Neural progenitor cell (in vitro differentiated cells): ENCODE data around the gene TRAPPC6A. TPM values are rescaled to one million over a fixed set of nuclear protein-coding genes. Genes with fewer than 3 reads are reported as not detected.
A peak's percentile ranks its signal among the peaks of the same experiment; 100 is the strongest.

ENCODE experiments used
- DNase-seq: peaks from one replicate; pipeline ENCODE4 v3.0.0-alpha.2; 2016; ENCODE audit warnings: low spot score
- H2AFZ ChIP-seq: fragments of 200-600 bp; sonication (generic); replicated peaks from 2 replicates; pipeline ENCODE4 v1.6.1; 2016; ENCODE audit warnings: antibody characterized with exemption
- H3F3A ChIP-seq: fragments of 200-600 bp; sonication (generic); 2 replicates; pipeline ENCODE4 v1.6.1; 2016; ENCODE audit warnings: antibody characterized with exemption, low read depth
- H3K27ac ChIP-seq: fragments of 200-600 bp; sonication (generic); 2 replicates; pipeline ENCODE4 v1.5.1; 2016; ENCODE audit warnings: mild to moderate bottlenecking
- H3K27me3 ChIP-seq: fragments of 200-600 bp; sonication (generic); 2 replicates; pipeline ENCODE4 v1.6.1; 2016; ENCODE audit warnings: mild to moderate bottlenecking, moderate library complexity
- H3K36me3 ChIP-seq: fragments of 200-600 bp; sonication (generic); 2 replicates; pipeline ENCODE4 v1.5.1; 2016
- H3K4me1 ChIP-seq: fragments of 200-600 bp; sonication (generic); 2 replicates; pipeline ENCODE4 v1.6.1; 2016; ENCODE audit warnings: mixed run types
- H3K4me2 ChIP-seq: fragments of 200-600 bp; sonication (generic); 2 replicates; pipeline ENCODE4 v1.6.1; 2016
- H3K4me3 ChIP-seq: fragments of 200-600 bp; sonication (generic); 2 replicates; pipeline ENCODE4 v1.5.1; 2016
- H3K79me2 ChIP-seq: fragments of 200-600 bp; sonication (generic); 2 replicates; pipeline ENCODE4 v1.6.1; 2016; ENCODE audit warnings: low read depth
- H3K9ac ChIP-seq: fragments of 200-600 bp; sonication (generic); 2 replicates; pipeline ENCODE4 v1.6.1; 2016
- H3K9me3 ChIP-seq: fragments of 200-600 bp; sonication (generic); 2 replicates; pipeline ENCODE4 v1.5.1; 2016; ENCODE audit warnings: low read depth
- H4K20me1 ChIP-seq: fragments of 200-600 bp; sonication (generic); 2 replicates; pipeline ENCODE4 v1.6.1; 2016; ENCODE audit warnings: low read depth
- H3K27ac Mint-ChIP-seq: 3 replicates; pipeline ENCODE4 v1.8.0; 2021; ENCODE audit warnings: mixed read lengths
- H3K27me3 Mint-ChIP-seq: 2 replicates; pipeline ENCODE4 v1.8.0; 2022; ENCODE audit warnings: low read depth, mild to moderate bottlenecking, inconsistent platforms, moderate library complexity, mixed read lengths; ENCODE audit not compliant: insufficient read depth
- H3K36me3 Mint-ChIP-seq: 3 replicates; pipeline ENCODE4 v1.8.0; 2021; ENCODE audit warnings: mixed read lengths
- H3K4me1 Mint-ChIP-seq: 3 replicates; pipeline ENCODE4 v1.8.0; 2021; ENCODE audit warnings: mixed read lengths
- H3K4me3 Mint-ChIP-seq: 3 replicates; pipeline ENCODE4 v1.8.0; 2021; ENCODE audit warnings: mild to moderate bottlenecking, moderate library complexity, mixed read lengths
- H3K9me3 Mint-ChIP-seq: 3 replicates; pipeline ENCODE4 v1.8.0; 2020; ENCODE audit warnings: mixed read lengths
- CTCF ChIP-seq: fragments of 200-600 bp; sonication (generic); IDR thresholded peaks from 2 replicates; pipeline ENCODE4 v1.5.1; 2017; ENCODE audit warnings: antibody characterized with exemption, mild to moderate bottlenecking
- EZH2 ChIP-seq: fragments of 200-600 bp; sonication (generic); IDR thresholded peaks from 2 replicates; pipeline ENCODE4 v1.6.1; 2017; ENCODE audit warnings: antibody characterized with exemption, mild to moderate bottlenecking, moderate library complexity
- EZH2phosphoT487 ChIP-seq: fragments of 200-600 bp; sonication (generic); IDR thresholded peaks from 2 replicates; pipeline ENCODE4 v1.6.1; 2017; ENCODE audit warnings: antibody characterized with exemption
- total RNA-seq: library from RNA; depleted of rRNA; stranded (reverse); fragments of >200 nt; gene quantifications from 2 replicates; pipeline ENCODE4 v1.2.3, GENCODE V29; 2015; ENCODE audit warnings: low replicate concordance

Gene TRAPPC6A
- total RNA-seq, 1 donor from 2014 or later = 24.7 TPM

GRCh38 chr19:45179072-45179891 is 1.2 kb upstream of the TRAPPC6A start:
- H4K20me1 ChIP-seq = peaks cover 4% of the 10 kb centered on the region
- peak overlapping the region; percentile 86 for H3K4me3 ChIP-seq
- peak overlapping the region; percentile 85 for H2AFZ ChIP-seq
- no peaks in the 10 kb centered on the region for H3K9me3 ChIP-seq
- Mint-ChIP-seq H3K4me3 (peak overlapping the region; percentile 97), H3K27ac (no peak overlapping the region), H3K4me1 (peaks cover 8% of the 10 kb centered on the region), H3K36me3 (peaks cover 2% of the 10 kb centered on the region), H3K9me3 (no peaks in the 10 kb centered on the region), H3K27me3 (peaks cover 4% of the 10 kb centered on the region)
- H3K79me2 ChIP-seq = peaks cover 16% of the 10 kb centered on the region
- peak overlapping the region; percentile 23 for H3K9ac ChIP-seq
- H3K36me3 ChIP-seq = no peaks in the 10 kb centered on the region
- TF ChIP-seq EZH2phosphoT487 = no peak
- TF ChIP-seq EZH2 = peak; percentile 42
- DNase-seq = peak; percentile 61
- H3K4me1 ChIP-seq = peaks cover 10% of the 10 kb centered on the region
- peak overlapping the region; percentile 89 for H3K4me2 ChIP-seq
- H3K27me3 ChIP-seq = peaks cover 14% of the 10 kb centered on the region
- H3F3A ChIP-seq = peaks cover 8% of the 10 kb centered on the region
- no peak overlapping the region for H3K27ac ChIP-seq

GRCh38 chr19:45178262-45179071 is 430 bp upstream of the TRAPPC6A start, which contains the start of gene BLOC1S3:
BLOC1S3 (plus strand) TSS chr19:45178784; CDS start chr19:45179297, 513 bp downstream.
- Histone ChIP-seq H3K9ac (peak within 1 kb of the TSS; percentile 67), H3K79me2 (peaks cover 16% of the 10 kb centered on the region), H3K9me3 (no peaks in the 10 kb centered on the region), H3K27me3 (peaks cover 14% of the 10 kb centered on the region), H3K4me3 (peak within 1 kb of the TSS; percentile 86), H4K20me1 (peaks cover 4% of the 10 kb centered on the region), H2AFZ (peak within 1 kb of the TSS; percentile 85), H3K27ac (peak within 1 kb of the TSS; percentile 51), H3K4me2 (peak within 1 kb of the TSS; percentile 89), H3K36me3 (no peaks in the 10 kb centered on the region), H3F3A (peaks cover 8% of the 10 kb centered on the region), H3K4me1 (peaks cover 10% of the 10 kb centered on the region)
- peak; percentile 100 for DNase-seq
- TF ChIP-seq CTCF (peak; percentile 59), EZH2phosphoT487 (no peak)
- H3K4me1 Mint-ChIP-seq = peaks cover 8% of the 10 kb centered on the region
- peak within 1 kb of the TSS; percentile 97 for H3K4me3 Mint-ChIP-seq
- H3K27ac Mint-ChIP-seq = peak within 1 kb of the TSS; percentile 93
- H3K36me3 Mint-ChIP-seq = peaks cover 2% of the 10 kb centered on the region
- no peaks in the 10 kb centered on the region for H3K9me3 Mint-ChIP-seq
- peaks cover 4% of the 10 kb centered on the region for H3K27me3 Mint-ChIP-seq

- Mint-ChIP-seq H3K4me3 (peak overlapping the region; percentile 52), H3K9me3 (no peaks in the 10 kb centered on the region), H3K36me3 (no peaks in the 10 kb centered on the region), H3K27me3 (peaks cover 6% of the 10 kb centered on the region), H3K27ac (no peak overlapping the region), H3K4me1 (peaks cover 11% of the 10 kb centered on the region)
- TF ChIP-seq EZH2 (no peak), CTCF (no peak), EZH2phosphoT487 (no peak)
- peaks cover 14% of the 10 kb centered on the region for H3K27me3 ChIP-seq
- H3K9me3 ChIP-seq = no peaks in the 10 kb centered on the region
- H3K4me3 ChIP-seq = no peak overlapping the region
- no peak overlapping the region for H3K9ac ChIP-seq
- peaks cover 16% of the 10 kb centered on the region for H3K79me2 ChIP-seq
- peaks cover 12% of the 10 kb centered on the region for H4K20me1 ChIP-seq
- H3K4me2 ChIP-seq = no peak overlapping the region
- no peak for DNase-seq
- peaks cover 10% of the 10 kb centered on the region for H3K4me1 ChIP-seq
- H3K27ac ChIP-seq = no peak overlapping the region
- H2AFZ ChIP-seq = no peak overlapping the region
- peaks cover 8% of the 10 kb centered on the region for H3F3A ChIP-seq
- H3K36me3 ChIP-seq = no peaks in the 10 kb centered on the region
These were observed 2.3 kb downstream of the TRAPPC6A start for GRCh38 chr19:45175515-45176345.
